NCI-H226 (cell line): ENCODE results near the gene TMEM132A.

Experiments used
- DNase-seq: peaks from one replicate; pipeline ENCODE4 v3.0.0-alpha.2; 2015

The TMEM132A gene

GRCh38 chr11:60924110-60924905, at the start of gene TMEM132A:
TSS of gene TMEM132A (plus strand) at chr11:60924460. CDS start at chr11:60924634, 174 bp downstream.
- peak; percentile 74 for DNase-seq

- DNase-seq: no peak
These were observed 48.7 kb upstream of the TMEM132A start for GRCh38 chr11:60875366-60876167.

GRCh38 chr11:60876168-60876485, 48.1 kb upstream of the TMEM132A start:
- DNase-seq: no peak

GRCh38 chr11:60878245-60879101, 45.8 kb upstream of the TMEM132A start:
- no peak for DNase-seq

GRCh38 chr11:60879104-60879503, 45.2 kb upstream of the TMEM132A start:
- DNase-seq: no peak

GRCh38 chr11:60879971-60880588, 44.2 kb upstream of the TMEM132A start:
- DNase-seq: no peak

GRCh38 chr11:60880643-60881282, 43.5 kb upstream of the TMEM132A start:
- DNase-seq: no peak

GRCh38 chr11:60887556-60887955, 36.7 kb upstream of the TMEM132A start:
- no peak for DNase-seq

GRCh38 chr11:60889869-60890311, 34.4 kb upstream of the TMEM132A start:
- DNase-seq: no peak

GRCh38 chr11:60890696-60891095, 33.6 kb upstream of the TMEM132A start:
- DNase-seq: no peak

GRCh38 chr11:60891103-60891741, 33.0 kb upstream of the TMEM132A start:
- DNase-seq: no peak

GRCh38 chr11:60895687-60896086, 28.6 kb upstream of the TMEM132A start:
- DNase-seq: no peak

GRCh38 chr11:60897496-60897895, 26.8 kb upstream of the TMEM132A start:
- no peak for DNase-seq

GRCh38 chr11:60899046-60899936, 25.0 kb upstream of the TMEM132A start:
- DNase-seq: peak; percentile 35

- DNase-seq: no peak
These were observed 24.3 kb upstream of the TMEM132A start for GRCh38 chr11:60899977-60900376.

- no peak for DNase-seq
These were observed 23.4 kb upstream of the TMEM132A start for GRCh38 chr11:60900673-60901404.

GRCh38 chr11:60902625-60903024, 21.6 kb upstream of the TMEM132A start:
- no peak for DNase-seq

GRCh38 chr11:60905047-60905446, 19.2 kb upstream of the TMEM132A start:
- DNase-seq: no peak

- DNase-seq: peak; percentile 74
These were observed 18.6 kb upstream of the TMEM132A start for GRCh38 chr11:60905551-60906113.
